ENCODE results near the gene RRBP1.
"Not testable (repeated sequence)": the region's sequence is repeated elsewhere in the genome, so short reads cannot be mapped to it uniquely, and the experiment has no call there.

The RRBP1 gene

DNA sequence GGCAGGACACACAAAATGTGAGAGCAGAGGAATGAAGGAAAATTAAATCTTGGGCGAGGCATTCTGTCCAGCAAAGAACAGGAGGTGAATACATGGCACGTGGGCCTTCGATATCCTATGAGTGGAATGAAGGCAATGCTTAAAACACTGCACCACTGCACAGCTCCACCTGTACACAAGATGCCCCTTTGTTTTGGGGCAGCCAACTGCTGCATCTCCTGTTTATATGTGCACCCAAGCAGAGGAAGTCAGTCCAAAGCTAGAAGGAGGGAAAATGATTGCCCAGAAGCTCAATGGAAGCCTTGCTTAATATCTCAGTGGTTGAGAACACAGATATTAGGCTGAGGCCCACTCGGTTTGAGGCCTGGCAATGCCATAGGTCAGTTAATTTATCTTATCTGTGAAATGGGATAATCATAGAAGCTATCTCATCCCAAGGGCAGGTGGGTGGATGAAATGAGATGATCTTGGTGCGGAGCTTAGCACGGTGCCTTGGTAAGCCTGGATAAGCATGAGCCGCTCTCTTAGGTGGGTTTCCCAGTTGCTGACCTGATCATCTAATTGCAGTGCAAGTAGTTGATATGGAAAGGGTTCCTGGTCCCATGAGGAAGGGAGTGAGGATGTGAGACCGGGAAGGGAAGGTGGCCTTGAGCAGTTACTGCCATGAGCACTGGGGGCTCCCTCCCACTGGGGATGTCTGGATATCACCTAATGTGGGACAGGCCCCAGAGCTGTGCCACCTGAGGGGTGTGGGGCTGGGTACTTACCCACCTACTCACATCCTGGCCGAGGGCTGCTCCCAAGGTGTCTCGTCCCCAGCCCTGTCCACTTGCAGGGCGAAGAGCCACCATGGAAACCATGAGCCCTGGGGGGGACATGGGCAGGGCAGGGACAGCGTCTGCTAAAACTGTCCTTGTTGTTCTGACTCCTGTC lies 27.6 kb upstream of the RRBP1 start:
- DNase-seq (ENCODE audit: low spot score), result no peak

DNA sequence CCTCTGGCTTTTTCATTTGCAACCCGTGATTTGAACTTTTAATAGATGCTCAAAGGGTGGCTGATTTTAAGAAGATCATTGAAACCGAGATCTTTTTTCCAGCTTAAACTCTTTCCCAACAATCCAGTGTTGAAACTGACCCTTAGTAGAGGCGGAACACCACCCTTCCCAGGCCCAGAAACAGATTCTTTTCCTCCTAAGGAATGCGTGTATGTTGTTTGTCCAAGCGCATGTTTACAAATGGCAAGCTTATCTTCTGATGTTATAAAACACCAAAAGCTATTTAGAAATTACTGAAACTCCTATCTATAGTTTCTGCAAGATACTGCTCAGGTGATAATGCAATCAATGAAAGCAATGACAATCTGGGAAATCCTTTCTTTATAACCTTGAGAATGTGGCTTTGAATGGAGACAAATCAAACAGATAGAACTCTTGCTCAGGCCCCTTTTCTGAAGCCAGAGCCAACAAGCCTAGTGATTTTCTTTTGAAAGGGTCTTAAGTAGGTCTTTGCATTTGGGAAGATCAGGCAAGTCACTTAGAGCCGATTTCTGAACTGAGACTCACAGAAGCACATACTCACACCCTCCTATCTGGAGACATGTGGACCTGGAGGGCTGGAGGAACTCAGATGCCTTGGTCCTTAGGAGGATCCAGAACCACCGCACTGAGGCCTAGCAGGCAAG lies 26.8 kb upstream of the RRBP1 start:
- no peak for DNase-seq (ENCODE audit: low spot score)

DNA sequence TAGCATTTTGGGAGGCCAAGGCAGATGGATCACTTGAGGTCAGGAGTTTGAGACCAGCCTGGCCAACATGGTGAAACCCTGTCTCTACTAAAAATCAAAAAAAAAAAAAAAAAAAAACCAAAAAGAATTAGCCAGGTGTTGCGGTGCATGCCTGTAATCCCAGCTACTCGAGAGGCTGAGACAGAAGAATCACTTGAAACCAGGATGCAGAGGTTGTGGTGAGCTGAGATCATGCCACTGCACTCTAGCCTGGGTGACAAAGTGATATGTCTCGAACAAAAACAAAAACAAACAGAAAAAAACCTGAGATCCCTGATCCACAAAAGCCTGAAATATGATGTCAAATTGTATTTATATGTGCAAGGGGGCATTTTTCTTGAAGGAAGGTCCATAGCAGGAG lies 25.9 kb upstream of the RRBP1 start:
- DNase-seq (ENCODE audit: low spot score), result not testable (repeated sequence)

DNA sequence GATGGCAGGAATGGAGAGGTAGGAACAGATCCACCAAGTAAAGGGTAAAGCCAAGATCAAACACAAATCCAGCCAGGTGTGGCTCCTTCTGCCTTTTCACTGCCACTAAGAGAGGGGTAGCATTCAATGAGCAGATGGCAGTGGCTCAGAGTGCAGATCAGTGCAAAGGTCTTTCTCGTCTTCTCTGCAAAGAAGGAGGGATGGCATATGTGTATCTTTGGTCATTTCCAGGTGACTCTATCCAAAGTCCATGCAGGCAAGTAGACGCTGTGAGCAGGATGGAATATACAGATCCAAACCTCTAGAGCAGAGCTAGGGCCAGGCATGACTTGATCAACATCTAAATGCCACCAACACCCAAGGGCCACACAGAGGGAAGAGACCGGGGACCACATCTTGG lies 24.6 kb upstream of the RRBP1 start:
- no peak for DNase-seq (ENCODE audit: low spot score)

DNA sequence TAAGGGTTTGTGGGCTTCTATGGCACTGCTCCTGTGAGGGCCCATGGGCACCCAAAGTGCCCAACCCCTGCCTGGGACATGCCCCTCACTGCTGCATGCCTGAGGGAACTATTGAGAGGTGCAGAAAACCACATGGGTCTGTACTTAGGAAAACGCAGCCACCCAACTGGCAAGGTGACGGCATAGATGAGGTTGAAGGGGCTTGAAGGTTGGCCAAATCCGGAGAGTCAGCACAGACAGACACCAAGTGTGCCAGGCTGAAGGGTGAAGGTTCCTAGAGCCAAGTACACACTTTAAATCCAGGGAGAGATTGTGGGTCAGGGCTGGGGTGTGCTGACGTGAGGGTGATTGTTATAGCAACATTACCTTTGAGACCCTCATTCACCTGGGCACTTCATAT lies 23.9 kb upstream of the RRBP1 start:
- DNase-seq (ENCODE audit: low spot score), result no peak

DNA sequence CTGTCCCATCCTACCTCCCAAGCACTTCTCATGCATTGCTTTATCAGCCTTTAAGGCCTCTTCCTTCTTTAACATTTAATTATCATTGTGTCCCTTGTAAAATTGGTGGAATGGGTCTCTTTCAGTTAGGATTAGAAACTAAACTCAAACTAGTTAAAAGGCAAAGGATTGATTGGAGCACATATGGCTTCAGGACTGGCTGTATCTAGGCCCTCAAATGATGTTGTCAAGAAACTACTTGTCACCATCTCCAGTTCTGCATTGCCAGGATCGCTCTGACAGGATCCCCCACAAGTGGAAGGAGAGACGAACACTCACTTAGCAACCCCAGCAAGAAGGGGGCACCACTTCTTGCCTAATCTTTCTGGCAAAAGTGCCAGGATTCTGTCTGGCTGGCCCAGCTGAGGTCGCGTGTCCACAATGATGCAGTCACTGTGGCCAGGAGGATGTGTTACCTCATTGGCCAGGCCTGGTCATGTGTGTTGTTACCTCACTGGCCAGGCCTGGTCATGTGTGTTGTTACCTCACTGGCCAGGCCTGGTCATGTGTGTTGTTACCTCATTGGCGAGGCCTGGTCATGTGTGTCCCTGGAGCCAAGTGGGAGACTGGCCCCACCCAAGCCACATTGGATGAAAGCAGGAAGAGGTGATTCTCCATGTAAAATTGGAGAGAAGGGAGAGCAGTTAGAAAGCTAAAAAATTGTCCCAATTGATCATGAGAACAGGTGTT lies 22.7 kb upstream of the RRBP1 start:
- no peak for DNase-seq (ENCODE audit: low spot score)

DNA sequence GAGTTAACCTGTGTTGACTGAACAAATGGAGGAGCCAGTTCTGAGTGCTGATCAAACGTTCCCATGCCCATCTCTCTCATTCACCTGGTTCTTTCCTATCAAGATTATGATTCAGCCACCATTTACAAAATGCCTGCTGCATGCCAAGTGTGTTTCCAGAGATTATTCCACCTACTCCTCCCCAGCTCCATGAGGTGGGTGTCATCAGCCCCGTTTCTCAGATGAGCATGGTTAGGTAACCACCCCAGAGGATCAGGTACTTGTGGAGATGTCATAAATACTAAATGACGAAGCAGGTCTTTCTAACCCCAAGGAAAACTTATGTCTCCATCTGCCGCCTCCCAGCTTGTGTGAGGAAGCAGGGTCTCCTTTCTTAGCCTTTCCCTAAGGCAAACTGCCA lies 19.8 kb upstream of the RRBP1 start:
- DNase-seq (ENCODE audit: low spot score), result no peak

DNA sequence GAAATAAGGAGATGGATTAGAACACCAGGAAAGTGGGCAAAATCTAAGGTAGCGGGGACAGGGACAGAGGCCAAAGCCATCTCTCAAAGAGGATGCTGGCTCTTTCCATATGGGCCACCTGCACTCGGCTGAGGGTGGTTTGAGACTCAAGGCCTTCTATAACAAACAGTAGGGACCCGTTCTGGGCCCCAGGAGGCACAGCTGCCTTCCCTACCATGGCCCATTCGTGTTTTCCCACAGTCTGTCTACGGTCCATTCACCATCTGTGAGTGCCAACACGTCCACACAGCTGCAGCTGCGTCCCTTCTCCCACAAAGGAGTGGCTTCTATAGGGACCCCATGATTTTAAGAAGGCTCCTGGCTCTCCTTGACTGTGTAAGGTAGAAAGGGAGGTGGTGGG lies 18.6 kb upstream of the RRBP1 start:
- DNase-seq (ENCODE audit: low spot score), result no peak

DNA sequence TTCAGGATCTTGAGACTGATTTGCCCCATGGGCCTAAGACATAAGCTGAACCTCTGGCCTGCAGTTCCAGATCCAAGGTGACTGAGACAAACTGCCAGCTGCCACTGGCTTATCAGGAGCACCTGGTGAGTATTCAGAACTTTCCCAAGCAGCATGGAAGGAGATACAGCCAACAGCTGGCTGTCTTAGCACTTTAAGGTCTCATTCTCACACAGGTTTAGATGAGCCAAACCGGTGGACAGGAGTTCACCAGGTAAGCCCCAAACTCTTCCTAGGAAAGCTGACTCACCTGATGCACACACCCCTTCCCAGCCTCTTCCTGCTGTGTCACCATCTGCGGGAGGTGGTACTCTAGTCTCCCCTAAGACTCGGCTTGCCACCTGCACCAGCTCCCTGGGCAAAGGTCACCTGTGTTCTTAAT lies 17.9 kb upstream of the RRBP1 start, which contains the start of gene BANF2:
TSS of gene BANF2 (plus strand) at position 36 of the 421 bp plus-strand sequence. CDS start 25,060 bp downstream, outside the sequence.
- no peak for DNase-seq (ENCODE audit: low spot score)

DNA sequence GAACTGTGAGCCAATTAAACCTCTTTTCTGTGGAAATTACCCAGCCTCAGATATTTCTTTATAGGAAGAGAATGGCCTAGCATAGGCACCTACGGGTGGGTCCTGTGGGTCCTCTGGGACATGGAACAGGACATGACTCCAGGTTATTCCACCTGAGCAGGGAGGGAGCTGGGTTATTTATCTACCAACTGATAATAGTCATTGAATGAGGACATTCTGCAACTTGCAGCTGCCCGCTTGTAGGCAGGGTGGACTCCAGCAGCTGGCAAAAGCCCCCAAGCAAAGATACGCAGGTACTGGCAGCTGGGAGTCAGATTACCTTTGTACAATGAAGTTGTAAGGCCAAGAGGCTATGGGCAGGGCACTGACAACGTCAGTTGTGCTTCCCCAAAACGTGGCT lies 16.3 kb upstream of the RRBP1 start:
- no peak for DNase-seq (ENCODE audit: low spot score)

DNA sequence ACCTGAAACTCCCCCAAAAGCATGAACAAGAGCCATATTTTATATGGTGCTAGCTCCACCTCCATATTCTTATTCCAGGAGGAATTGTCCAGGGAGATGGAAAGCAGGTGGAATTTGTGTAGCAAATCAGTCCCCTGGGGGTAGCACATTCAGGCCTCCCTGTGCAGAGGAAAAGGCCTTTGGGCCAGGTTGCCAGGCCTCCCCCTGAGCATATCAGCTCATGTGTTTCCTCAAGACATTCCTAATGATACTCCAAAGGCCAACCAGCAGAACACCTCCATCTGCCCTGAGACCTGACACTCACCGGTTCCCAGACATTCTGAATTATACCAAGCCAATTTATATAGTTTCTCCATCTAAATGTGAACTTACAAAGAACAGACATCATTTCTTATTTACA lies 15.1 kb upstream of the RRBP1 start:
- DNase-seq (ENCODE audit: low spot score), result no peak

DNA sequence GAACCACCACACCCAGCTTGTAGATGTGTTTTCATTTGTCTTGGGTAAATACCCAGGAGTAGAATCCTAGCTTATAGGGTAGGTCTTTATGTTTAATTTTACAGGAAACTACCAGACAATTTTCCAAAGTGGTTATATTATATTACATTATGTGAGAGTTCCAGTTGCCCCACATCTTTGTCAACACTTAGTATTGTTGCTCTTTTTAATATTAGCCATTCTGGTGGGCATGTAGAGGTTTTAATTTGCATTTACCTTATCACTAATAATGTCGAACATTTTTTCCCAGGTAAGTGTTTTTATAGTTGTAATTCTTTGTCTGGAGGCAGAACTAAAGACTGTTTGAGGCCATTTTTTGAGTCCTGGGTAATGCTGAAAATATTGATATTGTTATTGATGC lies 14.2 kb upstream of the RRBP1 start:
- DNase-seq (ENCODE audit: low spot score), result no peak

DNA sequence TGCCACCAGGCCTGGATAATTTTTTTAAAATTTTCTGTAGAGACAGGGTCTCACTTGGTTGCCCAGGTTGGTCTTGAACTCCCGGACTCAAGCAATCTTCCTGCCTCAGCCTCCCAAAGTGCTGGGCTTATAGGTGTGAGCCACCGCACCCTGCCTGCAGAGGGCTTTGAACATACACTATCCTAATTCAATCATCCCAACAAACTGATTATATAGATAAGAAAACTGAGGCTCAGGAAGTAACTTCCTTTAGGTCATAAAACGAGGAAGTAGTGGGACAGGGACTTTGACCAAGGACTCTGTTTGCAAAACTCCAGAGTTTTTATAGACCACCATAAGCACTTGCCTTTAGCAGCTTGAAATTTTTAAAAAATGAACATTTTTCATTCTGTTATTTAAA lies 12.7 kb upstream of the RRBP1 start:
- DNase-seq (ENCODE audit: low spot score), result no peak

DNA sequence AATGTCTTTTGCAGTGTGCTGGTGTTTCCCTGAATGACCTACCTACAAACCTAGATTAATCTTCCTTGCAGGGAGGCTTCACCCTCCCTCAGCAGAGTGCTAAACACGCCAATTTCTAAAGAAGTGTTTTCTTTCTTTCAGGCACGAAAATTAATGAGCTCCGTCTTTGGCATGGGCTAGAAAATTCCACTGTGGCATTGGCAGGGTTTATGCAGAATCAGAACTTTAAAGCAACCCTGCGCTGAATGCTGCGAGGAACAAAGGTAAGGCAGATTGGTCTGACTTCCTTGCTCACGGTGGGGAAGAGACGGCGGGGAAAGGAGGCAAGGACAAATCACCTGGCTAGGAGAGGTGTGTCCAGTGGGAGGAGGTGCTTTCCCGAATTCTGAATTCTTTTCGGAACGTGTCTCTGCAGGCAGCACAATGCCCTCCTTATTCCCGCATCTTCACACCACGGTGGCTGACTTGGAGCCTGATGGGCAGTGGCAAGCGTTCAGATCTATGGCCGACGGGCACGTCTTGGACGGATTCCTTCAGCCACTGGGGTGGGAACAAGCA lies 11.5 kb upstream of the RRBP1 start:
- DNase-seq (ENCODE audit: low spot score), result peak; percentile 27

DNA sequence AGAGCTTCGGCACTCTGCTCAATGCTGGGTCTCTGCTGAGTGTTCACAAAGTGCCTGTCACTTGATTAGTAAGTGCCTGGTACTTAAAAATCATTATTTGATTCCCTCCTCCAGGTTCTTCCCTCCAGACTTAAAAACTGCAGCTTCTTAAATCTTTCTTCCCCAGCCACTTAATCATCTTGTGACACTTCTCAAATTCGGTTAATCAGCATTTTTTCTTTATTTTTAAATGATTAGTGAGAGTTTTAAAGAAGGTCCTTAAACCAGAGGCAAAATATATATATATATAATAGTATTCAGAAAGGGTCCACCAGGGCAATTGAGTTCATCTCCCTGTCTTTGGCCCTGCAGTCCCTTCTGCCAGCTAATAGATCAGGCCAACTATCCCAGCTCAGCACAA lies 9.7 kb upstream of the RRBP1 start:
- no peak for DNase-seq (ENCODE audit: low spot score)

DNA sequence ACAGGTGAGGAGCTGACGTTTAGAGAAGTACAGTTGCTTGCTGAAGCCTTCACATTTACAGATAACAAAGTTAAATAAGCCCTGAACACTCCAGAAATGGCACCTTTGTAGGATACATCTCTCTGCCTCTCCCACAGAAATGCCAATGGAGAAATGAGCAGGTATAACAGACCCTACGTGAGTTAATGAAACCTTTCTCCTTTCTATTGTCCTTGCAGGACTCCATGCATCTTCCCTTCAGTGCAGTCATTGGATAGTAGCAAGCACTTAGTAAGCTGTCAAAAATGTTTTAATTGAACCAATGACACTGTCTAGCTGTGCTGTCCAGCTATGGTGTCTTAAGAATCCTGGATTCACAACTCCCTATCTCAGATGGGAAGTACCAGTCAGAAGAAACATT lies 8.1 kb upstream of the RRBP1 start:
- DNase-seq (ENCODE audit: low spot score), result no peak

DNA sequence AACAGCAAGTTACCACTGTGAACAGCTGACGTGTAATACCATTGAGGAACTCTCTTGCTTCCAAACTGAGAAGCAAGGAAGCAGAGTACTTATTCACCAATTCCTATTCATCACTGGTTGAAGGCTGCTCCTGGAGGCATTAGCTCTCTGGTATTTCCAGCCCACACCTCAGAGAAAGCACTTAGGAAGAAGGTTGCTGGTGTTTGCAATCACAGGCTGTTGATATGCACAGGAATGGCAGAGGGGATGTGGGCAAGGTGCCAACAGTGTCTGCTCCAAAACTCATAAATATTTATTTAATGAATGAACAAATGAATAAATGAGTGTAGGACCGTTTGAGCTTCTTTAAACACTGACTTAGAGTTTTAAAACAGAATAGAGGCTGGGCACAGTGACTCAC lies 6.9 kb upstream of the RRBP1 start:
- no peak for DNase-seq (ENCODE audit: low spot score)

DNA sequence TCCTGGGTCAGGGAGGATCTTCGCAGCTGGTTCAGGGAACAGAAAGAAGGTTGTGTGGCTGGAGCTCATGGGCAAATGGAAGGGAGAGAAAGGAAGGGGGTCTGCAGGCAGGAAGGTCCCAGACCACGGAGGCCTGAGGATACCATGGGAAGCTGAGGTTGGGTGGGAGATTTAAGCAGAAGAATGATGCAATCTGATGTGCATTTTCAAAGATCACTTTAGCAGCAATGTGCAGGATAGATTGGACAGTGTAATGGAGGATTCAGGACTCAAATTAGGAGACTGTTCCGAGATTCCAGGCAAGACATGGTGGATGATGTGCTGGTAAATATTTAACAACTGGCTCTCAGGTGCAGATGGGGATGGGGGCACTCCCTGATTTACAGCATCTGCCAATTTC lies 5.8 kb upstream of the RRBP1 start:
- DNase-seq (ENCODE audit: low spot score), result no peak

DNA sequence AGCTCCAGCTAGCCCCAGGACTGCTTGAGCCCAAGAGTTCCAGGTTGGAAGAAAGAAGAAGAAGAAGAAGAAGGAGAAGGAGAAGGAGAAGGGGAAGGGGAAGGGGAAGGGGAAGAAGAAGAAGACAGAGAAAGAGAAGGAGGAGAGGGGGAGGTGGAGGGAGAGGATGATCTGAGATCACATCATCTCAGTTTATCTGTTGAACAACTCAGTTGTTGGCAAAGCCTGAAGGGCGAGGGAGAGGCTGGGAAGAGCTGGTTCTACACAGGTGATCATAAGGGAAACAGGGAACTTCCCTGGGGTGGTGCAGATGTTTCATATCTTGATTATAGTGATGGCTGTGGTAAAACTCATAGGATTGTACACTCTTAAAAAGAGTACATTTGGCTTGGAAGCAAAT lies 3.1 kb upstream of the RRBP1 start:
- DNase-seq (ENCODE audit: low spot score), result no peak

DNA sequence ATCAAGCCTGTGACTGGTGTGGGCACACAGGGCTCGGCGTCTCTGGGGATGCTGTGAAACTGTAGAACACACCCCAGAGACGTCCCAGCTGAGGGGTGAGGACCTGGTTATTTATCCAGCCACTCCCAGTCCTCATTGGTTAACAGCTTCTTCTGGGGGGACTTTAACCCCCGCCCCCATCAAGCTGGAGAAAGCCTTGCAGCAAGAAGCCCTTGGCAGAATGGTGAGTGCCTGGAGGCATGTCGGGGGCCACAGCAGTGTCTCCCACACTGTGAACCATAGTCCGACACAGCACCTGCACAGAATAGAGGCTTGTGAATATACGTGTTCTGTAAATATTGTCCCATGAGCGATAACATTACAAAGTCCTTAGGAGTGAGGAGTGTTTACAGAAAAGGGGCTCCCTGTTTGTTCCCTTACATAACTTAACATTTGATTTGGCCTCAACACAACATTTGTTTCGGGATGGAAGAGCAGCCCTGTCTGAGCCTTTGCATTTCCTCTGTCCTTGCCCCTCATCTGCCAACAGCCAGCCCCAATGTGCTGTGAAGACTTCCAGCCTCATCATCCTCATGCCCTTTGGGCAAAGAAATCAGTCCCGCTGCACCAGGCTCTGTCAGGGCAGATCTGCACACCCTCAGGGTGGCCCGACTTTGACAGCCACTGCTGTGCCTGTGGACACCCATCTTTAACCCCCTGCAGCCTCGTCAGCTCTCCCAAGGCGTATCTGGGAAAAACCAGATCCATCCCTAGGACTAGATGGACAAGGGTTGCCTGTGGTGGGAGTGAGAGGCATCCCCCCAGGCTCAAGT lies 2.2 kb upstream of the RRBP1 start:
- DNase-seq (ENCODE audit: low spot score), result no peak

All from Ammon's horn (tissue), 1 donor.